ENCODE measurements around the gene SYNC. TPM values are rescaled to one million over a fixed set of nuclear protein-coding genes. Genes with fewer than 3 reads are reported as not detected.
A peak's percentile ranks its signal among the peaks of the same experiment; 100 is the strongest.
"Not testable (repeated sequence)": the region's sequence is repeated elsewhere in the genome, so short reads cannot be mapped to it uniquely, and the experiment has no call there.

Gene SYNC
- total RNA-seq, 1 donor from 2014 or later, result 17.4 TPM

DNA sequence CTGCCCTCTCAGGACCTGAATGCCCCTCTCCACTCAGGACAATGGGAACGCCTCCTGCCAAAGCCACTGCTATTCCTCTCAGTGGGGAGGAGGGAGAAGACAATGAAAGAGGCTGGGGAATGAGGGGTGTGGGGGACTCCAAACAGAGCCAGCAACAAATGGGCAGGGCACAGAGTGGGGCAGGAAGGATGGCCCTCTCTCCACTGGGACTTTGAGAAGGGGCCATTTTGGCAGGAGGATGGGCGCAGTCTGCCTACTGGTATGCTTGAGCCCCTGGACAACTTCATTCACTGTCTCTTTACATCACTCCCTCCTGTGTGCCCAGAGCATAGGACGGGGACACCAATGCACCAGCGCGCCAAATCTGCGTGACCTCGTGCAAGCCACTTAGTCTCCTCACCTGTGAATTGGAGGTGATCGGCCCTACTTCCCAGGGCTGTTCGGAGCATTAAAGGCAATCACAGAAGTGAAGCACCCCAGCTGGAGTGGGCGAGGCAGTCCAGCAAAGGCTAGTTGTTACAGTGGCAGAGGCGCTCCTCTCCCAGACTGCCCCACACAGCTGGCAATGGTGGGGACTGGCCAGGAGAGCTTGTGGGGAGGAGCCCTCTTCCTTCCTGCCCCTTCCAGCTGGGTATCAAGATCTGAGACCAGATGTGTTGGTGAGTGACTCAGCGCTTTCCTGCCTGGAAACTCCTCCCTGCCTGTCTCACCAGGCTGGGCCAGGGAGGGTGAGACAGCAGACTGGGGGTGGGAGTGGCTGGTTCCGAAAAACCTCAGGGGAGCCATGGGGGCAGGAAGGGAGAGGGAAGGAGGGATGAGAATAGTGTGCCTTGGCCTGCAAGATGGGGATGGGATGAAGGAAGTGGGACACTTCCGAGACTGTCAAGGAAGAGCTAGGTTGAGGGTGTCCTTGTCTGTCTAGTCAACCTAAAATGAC, 22.4 kb upstream of the SYNC start:
- no peak for DNase-seq (ENCODE audit: low spot score)

DNA sequence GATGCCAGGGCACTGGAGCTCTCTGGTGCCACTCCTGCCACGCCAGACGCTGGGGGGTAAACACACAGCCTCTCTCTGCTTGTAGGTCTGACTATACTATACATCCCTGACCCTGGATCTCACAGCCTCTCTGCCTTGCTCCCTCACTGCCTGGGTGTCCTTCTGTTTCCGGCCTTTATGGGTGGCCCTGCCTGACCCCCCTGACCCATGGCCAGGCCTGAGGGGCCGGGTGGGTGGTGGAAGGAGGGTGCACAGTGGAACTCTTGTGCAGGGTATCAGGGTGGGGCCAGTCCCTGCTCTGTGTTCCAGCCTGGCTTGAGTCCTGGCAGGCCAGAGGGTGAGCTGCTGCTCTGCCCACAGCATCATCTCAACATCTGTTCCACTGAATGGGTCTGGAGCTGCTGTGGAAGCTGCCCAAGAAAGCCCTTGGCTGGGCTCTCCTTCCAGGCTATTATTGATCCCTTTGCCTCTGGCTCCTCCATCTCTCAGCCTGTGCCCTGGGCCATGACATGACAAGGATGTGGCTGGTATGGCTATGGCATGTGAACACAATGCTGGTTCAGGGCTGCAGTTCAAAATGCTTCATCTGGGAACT, 17.2 kb upstream of the SYNC start:
- DNase-seq (ENCODE audit: low spot score), result no peak

DNA sequence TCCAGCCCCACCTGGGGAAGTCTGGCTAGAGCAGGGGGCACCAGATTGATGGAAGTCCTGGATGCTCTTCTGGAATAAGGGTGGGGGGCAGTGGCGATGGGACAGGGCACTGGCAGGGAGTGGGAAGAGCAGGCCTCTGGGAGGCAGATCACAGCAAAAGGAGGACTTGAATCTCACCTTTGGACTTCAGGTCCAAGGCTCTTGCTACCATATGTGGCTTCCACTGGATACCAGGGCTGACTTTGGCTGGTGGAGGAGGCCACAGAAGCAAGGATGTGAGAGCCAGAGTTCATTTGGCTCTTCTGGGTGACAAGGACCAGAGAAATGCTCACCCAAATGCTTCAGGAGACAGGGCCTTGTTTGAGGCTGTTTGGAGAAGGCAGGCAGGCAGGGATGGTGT, 16.0 kb upstream of the SYNC start:
- DNase-seq (ENCODE audit: low spot score), result no peak

- no peak for DNase-seq (ENCODE audit: low spot score)
Measured at GRCh38 chr1:32718036-32718435, 15.5 kb upstream of the SYNC start.

DNA sequence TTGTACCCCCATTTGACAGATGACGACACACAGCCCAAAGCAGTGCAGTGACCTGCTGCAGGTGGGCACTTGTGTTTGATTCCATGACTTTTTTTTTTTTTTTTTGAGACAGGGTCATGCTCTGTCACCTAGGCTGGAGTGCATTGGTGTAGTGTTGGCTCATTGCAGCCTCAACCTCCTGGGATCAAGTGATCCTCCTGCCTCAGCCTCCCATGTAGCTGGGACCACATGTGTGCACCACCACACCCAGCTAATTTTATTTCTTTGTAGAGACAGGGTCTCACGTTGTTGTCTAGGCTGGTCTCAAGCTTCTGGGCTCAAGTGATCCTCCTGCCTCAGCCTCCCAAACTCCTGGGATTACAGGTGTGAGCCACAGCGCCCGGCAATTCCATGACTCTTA, 14.9 kb upstream of the SYNC start:
- no peak for DNase-seq (ENCODE audit: low spot score)

- DNase-seq (ENCODE audit: low spot score), result peak; percentile 94
Measured at GRCh38 chr1:32716312-32717148, 14.0 kb upstream of the SYNC start.

DNA sequence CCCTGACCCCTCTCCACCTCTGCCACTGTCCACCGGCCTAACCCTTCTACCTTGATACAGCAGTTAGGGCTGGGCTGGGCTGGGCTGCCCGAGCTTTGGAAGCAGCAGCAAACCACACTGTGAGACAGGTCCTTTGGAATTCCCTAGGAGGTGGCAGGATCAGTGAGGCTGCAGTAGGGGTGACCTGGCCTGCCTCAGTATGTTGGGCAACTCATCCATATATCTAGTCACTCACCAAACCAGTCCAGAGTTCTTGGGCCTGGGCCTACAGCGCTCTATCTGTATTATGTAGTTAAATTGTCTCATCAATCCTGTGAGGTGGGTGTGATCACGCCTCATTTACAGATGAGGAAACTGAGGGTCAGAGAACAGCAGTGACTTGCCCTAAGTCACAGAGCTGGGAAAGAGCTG, 13.3 kb upstream of the SYNC start:
- no peak for DNase-seq (ENCODE audit: low spot score)

GRCh38 chr1:32714277-32714676, 11.7 kb upstream of the SYNC start:
- DNase-seq (ENCODE audit: low spot score), result no peak

DNA sequence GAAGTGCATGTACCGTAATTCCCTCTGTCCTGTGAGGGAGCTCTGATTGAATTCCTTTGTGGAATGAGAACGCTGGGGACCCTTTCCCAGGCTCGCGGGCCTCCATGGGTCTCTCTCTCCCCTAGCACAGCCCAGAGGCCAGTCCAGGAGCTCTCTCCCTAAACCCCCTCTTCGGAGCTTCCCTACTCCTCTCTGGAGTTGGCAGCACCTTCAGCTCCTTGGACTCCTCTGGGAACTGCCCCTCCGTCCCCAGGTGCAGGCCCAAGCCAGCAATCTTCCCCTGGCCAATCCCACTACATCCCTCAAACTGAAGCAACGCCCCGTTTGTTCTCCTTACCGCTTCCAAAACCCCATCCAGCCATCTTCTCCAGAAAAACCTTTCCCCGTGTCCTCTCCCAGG, 10.5 kb upstream of the SYNC start:
- no peak for DNase-seq (ENCODE audit: low spot score)

DNA sequence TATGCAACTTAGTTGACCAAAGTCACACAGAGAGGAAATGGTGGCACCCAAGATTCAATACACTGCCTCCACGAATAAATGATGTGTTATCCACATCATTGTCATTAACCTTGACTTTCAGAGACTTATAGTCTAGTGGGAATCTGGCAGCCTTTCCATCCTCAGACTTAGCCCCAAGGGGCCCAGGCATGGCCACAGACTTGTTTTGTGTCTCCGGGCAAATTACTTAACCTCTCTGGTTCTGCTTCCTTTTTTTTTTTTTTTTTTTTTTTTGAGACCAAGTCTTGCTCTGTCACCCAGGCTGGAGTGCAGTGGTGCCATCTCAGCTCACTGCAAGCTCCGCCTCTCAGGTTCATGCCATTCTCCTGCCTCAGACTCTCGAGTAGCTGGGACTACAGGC, 8.7 kb upstream of the SYNC start:
- not testable (repeated sequence) for DNase-seq (ENCODE audit: low spot score)

DNA sequence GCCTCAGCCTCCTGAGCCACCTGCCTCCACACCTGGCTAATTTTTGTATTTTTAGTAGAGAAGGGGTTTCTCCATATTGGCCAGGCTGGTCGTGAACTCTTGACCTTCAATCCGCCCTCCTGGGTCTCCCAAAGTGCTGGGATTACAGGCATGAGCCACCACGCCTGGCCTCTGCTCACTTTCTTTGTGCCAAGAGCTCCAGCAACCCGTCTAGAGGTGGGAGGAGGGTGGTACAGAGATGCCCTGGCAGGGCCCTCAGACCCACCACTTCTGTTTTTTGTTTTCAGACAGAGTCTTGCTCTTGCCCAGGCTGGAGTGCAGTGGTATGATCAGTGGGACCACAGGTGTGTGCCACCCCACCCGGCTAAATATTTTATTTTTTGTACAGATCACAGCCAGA, 6.9 kb upstream of the SYNC start:
- no peak for DNase-seq (ENCODE audit: low spot score)

GRCh38 chr1:32709075-32709474, 6.5 kb upstream of the SYNC start:
- DNase-seq (ENCODE audit: low spot score), result no peak

- no peak for DNase-seq (ENCODE audit: low spot score)
Measured at GRCh38 chr1:32706491-32706890, 3.9 kb upstream of the SYNC start.

GRCh38 chr1:32705516-32705915, 2.9 kb upstream of the SYNC start:
- DNase-seq (ENCODE audit: low spot score), result no peak

GRCh38 chr1:32703479-32704291, 1.1 kb upstream of the SYNC start:
- peak; percentile 36 for DNase-seq (ENCODE audit: low spot score)

DNA sequence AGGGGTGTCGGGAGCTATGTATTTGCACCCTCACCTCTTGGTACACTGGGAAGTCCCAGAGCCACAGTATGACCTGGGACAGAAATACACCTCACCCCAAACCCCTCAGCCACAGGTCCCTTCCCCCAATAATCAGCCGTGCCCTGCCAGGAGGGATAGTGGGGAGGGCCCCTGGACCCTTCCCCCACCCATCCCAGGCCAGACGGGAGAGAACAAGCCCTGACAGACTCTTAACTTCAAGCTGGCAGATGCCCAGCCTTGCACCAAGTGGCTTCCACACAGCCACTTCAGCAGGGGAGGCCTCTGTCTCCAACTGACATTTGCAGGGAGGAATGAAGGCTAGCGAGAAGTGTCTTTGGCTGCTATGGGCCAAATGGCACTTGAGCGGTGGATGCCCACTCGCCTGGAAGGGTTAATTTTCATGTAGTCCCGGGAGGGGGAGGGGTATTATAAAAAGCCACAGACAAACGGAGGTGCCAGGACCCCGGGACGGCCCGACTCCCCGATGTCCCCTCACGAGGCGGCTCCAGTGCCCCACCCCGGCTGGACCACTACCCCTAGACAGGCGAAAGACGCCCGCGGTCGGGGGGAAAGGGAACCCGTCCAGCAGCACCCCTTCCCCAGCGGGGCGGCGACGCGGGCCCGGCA, 495 bp downstream of the SYNC start:
- no peak for DNase-seq (ENCODE audit: low spot score)

GRCh38 chr1:32701421-32701911, 1.1 kb downstream of the SYNC start:
- no peak for DNase-seq (ENCODE audit: low spot score)

DNA sequence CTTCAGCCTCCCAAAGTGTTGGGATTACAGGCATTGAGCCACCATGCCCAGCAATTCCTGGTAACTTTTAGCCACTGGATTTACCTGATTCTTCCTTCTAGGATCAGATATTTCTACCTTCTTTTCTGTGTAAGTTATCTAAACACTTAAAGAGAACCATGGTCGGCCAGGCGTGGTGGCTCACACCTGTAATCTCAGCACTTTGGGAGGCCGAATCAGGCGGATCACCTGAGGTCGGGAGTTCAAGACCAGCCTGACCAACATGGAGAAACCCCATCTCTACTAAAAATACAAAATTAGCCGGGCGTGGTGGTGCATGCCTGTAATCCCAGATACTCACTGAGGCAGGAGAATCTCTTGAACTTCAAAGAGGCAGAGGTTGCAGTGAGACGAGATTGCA, 5.6 kb downstream of the SYNC start:
- not testable (repeated sequence) for DNase-seq (ENCODE audit: low spot score)

- no peak for DNase-seq (ENCODE audit: low spot score)
Measured at GRCh38 chr1:32696041-32696440, 6.5 kb downstream of the SYNC start.

- DNase-seq (ENCODE audit: low spot score), result peak; percentile 75
Measured at GRCh38 chr1:32695098-32695904, 7.3 kb downstream of the SYNC start.

All from mucosa of gallbladder (tissue), 1 donor.